H7 (cell line): ENCODE measurements around the gene CHAT. TPM values are rescaled to one million over a fixed set of nuclear protein-coding genes. Genes with fewer than 3 reads are reported as not detected.

Experiments
- DNase-seq: peaks from one replicate; pipeline ENCODE4 v3.0.0; 2012
- H3K27me3 ChIP-seq: 2 replicates; pipeline ENCODE4 v1.6.0; 2011; ENCODE audit warnings: mild to moderate bottlenecking, low read length; ENCODE audit not compliant: control insufficient read depth, insufficient read depth
- H3K36me3 ChIP-seq: replicated peaks from 2 replicates; pipeline ENCODE4 v1.5.1; 2011; ENCODE audit warnings: low read length; ENCODE audit not compliant: control insufficient read depth, insufficient read depth
- H3K4me3 ChIP-seq: 2 replicates; pipeline ENCODE4 v1.5.1; 2011; ENCODE audit warnings: low read depth, mild to moderate bottlenecking, control low read depth, low read length, moderate library complexity; ENCODE audit not compliant: insufficient read depth
- total RNA-seq: library from RNA; depleted of rRNA; stranded (reverse); fragments of >200 nt; shearing (Covaris generic); gene quantifications from 2 replicates; pipeline ENCODE4 v1.2.3, GENCODE V29; 2014

CHAT gene
- total RNA-seq, 1 experiment from 2014 or later = not detected

DNA sequence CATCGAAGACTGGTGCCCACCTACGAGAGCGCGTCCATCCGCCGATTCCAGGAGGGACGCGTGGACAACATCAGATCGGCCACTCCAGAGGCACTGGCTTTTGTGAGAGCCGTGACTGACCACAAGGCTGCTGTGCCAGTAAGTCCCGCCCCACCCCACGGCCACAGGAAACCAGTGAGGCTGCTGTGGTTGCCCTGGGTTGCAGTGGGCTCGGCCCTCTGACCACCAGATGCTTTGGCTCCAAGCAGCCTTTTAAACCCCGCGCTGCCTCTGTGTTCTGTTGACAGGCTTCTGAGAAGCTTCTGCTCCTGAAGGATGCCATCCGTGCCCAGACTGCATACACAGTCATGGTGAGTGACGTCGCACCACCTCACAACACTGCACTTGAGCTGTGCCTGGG, 41.3 kb downstream of the CHAT start:
- Histone ChIP-seq H3K4me3 (no peak overlapping the region), H3K36me3 (no peaks in the 10 kb centered on the region), H3K27me3 (no peaks in the 10 kb centered on the region; the same call in 1 of the 2 replicates)
- DNase-seq = peak; percentile 18

DNA sequence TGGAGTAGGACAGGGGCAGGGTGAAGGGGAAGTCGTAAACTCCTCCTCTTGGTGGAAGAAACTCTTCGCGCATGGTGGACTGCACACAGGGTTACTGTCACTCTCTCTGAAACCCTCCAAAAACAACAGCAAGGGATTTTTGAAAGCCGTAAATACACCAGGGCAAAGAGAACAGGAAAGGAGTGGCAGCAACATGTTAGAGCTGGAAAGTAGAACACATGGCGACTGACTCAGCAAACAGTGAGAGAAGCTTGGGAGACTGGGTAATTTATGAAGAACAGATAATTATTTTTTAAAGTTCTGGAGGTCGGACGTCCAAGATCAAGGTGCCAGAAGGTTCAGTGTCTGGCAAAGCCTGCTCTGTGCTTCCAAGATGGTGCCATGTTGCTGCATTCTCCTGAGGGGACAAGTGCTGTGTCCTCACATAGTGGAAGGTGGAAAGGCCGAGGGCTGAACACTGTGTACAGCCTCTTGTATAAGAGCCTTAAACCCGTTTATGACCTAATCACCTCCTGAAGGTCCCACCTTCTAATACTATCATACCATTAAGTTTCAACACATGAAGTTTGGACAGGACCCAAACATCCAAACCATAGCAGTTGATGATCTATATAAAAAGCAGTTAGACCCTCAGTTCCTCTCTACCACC, 43.1 kb downstream of the CHAT start:
- Histone ChIP-seq H3K27me3 (peaks cover 6% of the 10 kb centered on the region), H3K4me3 (no peak overlapping the region), H3K36me3 (no peaks in the 10 kb centered on the region)
- no peak for DNase-seq

DNA sequence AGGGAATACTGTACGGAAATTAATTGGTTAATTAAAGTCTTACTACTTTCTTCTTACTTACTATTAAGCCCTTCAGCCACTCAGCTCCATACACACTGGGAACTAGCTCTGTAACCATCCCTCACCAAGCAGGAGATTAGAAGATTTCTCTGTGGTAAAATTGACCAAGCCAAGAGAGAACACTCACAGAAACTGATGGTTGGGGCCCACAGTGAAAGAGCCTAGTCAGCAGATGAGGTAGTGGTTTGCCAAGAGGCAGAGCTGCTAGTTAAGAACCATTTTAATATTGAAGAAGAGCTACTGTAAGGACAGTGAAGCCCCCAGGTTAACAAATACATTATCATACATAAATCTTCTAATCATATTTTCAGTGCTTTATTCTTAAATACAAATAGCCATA, 43.8 kb downstream of the CHAT start:
- H3K4me3 ChIP-seq = no peak overlapping the region
- no peaks in the 10 kb centered on the region for H3K36me3 ChIP-seq
- peaks cover 9% of the 10 kb centered on the region for H3K27me3 ChIP-seq
- DNase-seq = no peak

DNA sequence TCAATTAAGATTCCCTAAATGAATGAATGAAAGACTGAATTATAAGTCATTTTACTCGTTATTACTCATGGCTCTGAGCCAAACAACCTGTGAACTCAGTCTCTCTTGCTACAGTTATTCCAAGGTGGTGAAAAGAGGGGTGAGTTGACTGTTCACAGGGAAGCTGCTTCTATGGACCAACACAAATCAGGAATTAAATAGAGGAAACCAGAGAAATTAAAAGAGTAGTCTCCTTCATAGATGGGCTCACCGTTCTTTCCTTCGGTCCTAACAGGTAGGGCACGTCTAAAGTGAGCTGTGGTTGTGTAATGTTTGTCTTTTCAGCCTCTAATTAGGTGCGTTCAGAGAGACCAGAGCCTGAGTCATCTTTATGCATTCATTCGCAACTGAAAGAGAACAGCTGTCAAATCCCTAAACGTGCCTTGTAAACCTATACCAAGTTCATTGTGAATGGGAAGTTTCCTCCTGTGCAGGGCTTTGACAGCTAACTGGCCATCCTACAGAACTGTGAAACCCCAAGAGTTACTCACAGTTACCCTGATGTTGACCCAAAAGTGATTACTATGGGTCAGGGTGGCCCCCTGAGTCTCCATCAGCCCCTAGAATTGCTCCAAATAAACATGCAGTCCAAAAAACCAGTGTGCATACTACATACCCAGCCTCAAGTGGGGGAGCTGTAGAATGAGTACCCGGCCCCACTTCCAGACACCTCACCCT, 47.5 kb downstream of the CHAT start:
- Histone ChIP-seq H3K36me3 (no peaks in the 10 kb centered on the region), H3K4me3 (no peak overlapping the region), H3K27me3 (peaks cover 9% of the 10 kb centered on the region)
- peak; percentile 21 for DNase-seq

DNA sequence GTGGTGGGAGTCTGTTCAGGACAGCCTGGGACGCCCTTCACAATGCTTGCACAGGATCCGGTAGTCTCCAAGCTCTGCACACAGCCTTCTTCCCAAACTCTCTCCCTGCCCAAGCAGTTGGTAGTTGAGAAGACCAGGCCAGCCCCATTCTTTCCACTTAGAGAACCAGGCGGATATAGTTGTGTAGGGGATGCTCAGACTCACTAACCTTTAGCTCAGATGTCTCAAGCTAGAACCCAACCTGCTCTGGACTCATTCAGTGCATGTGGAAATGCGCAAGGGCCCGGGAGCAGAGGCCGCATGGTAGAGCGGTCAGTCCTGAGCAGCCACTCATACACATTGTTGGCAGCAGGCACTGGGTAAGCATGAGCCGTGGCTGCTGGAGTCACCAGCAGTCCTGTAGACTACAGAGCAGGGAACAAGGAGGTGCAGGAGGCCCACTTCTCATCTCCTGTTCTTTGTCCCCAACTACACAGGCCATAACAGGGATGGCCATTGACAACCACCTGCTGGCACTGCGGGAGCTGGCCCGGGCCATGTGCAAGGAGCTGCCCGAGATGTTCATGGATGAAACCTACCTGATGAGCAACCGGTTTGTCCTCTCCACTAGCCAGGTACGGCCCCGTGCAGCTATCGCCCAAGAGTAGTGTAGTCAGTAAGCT, 48.5 kb downstream of the CHAT start:
- DNase-seq = no peak
- Histone ChIP-seq H3K36me3 (no peaks in the 10 kb centered on the region), H3K27me3 (peaks cover 9% of the 10 kb centered on the region), H3K4me3 (no peak overlapping the region)

DNA sequence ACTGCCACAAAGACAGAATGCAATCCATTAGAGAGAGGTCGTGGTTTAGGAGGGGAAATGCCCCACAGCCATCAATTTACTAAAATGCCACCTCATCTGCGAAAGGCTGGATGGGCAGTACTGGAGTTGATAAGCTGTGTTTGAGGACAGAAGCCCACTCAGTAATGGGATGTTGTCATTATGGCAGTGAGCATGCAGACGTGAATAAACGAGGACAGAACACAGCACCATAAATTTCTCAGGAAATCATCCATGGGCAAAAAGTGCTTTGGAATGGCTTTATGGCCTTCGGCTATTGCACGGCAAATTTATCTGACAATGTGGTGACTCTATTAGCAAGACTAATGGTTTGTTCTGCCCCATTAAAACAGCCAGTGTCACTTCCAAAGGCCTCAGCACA, 49.8 kb downstream of the CHAT start:
- no peak overlapping the region for H3K4me3 ChIP-seq
- peak; percentile 5 for DNase-seq

DNA sequence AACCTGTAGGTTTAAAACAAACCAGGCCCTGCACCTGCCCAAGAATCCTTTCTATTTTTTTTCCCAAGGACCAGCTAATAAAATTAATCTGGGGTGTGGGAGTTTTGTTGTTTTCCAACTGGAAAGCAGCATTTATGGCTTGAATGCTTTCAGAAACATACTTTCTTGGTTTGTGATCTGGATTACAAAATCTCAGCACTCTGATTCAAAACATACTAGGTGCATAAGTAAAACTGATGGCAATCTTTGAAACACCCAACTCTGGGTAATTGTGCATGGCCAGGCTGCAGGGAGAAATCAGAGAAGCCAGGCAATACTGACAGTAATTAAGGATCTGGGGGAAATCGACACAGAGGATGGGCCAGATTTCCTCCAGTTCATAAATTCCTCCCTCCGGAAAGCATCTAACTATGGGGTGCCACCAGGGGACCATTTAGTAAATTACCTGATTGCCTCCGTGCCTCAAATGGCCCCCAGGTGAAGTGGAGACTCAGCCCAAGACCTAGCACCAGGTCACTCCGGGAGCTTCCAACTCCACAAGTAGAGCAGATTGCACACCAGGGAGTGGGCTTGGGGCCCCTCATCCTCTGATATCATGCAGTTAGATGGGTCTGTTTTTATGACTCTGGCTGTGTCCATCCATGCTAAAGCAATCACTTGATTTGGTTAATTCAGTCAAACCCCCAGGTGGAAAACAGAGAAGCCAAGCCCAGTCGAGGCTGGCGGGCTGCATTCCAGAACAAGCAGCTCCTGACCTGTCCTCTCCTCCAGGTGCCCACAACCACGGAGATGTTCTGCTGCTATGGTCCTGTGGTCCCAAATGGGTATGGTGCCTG, 50.4 kb downstream of the CHAT start:
- peak; percentile 17 for DNase-seq
- peaks cover 13% of the 10 kb centered on the region for H3K27me3 ChIP-seq
- no peaks in the 10 kb centered on the region for H3K36me3 ChIP-seq
- no peak overlapping the region for H3K4me3 ChIP-seq

More for the DNA sequence above, 49.8 kb downstream of the CHAT start:
- no peaks in the 10 kb centered on the region for H3K36me3 ChIP-seq
- peaks cover 9% of the 10 kb centered on the region for H3K27me3 ChIP-seq

DNA sequence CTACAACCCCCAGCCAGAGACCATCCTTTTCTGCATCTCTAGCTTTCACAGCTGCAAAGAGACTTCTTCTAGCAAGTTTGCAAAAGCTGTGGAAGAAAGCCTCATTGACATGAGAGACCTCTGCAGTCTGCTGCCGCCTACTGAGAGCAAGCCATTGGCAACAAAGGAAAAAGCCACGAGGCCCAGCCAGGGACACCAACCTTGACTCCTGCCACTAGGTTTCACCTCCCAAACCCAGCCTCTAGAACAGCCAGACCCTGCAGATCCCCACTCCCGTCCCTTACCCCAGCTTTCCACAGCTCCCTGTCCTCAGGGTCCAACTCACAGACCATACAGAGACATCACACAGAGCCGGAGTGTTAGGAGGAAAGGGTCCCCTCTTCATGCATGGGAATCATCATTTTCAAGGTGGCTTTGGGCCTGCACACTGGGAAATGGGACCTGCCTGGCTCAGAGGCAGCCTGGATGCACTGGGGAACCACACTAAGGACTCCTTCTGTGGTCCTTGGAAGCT, 51.1 kb downstream of the CHAT start:
- no peak overlapping the region for H3K4me3 ChIP-seq
- peak; percentile 8 for DNase-seq
- peaks cover 13% of the 10 kb centered on the region for H3K27me3 ChIP-seq
- H3K36me3 ChIP-seq = no peaks in the 10 kb centered on the region

DNA sequence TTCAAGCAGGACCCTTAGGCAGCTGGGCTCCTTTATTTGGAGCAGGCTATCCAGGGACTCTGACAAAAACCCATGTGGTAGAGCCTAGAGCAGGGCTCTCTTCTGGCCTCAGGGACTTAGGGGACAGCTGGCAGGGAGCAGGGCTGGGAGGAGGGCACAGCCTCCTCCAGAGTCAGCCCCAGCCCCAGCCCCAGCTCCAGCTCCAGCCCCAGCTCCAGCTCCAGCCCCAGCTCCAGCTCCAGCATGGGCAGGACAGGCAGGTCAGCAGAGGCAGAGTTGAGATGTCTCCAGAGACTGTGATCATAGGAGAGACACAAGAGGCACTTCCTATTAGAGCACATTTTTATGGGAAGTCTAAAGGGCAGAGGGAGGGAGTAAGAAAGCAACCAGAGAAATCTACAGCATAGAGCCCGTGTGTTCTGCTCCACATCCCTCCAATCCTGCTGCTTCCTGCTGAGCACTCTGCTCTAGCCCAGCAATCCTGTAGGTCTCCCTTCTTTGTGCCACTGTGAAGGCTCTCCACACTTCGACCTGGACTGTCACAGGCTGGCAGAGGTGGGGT, 52.3 kb downstream of the CHAT start:
- Histone ChIP-seq H3K4me3 (no peak overlapping the region), H3K27me3 (peaks cover 8% of the 10 kb centered on the region), H3K36me3 (no peaks in the 10 kb centered on the region)
- peak; percentile 10 for DNase-seq

DNA sequence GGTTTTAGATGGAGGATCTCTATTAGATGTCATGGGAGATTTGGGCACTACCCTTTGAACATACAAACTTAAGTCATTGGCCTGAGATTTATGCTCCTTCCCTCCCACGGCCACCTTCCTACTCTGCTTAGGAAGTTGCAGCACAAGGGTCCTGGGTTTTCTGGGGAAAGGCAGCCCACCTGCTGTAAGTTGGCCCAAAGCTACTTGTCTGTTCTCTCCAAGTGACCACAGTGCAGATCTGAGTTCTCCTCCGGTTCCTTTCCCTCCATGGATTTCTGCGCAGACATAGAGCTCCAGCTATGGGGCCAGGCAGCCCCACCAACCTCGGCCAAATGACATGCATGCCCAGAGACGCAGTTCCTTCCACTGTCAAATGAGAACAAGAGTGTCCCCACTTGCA, 52.8 kb downstream of the CHAT start:
- H3K27me3 ChIP-seq = peaks cover 8% of the 10 kb centered on the region
- no peak overlapping the region for H3K4me3 ChIP-seq
- H3K36me3 ChIP-seq = no peaks in the 10 kb centered on the region
- no peak for DNase-seq

DNA sequence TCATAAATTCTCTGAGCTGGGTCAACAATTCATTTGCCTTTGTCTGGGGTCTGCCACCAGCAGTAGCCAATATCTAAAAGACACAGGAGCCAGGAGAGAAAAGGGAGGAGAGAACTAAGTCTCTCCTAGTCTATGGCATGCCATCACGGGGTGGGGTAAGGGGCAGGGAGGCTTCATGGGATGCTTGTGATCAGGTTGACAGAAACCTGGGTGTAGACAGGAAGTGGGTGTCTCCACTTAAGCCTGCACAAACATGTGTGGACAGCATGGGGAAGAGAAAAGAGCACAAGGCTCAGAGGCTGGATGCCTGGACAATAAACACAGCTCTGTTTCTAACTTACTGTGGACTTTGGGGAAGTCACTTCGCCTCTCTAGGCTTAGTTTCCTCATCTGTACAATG, 54.2 kb downstream of the CHAT start:
- H3K4me3 ChIP-seq = no peak overlapping the region
- no peak for DNase-seq
- H3K27me3 ChIP-seq = peaks cover 4% of the 10 kb centered on the region
- no peaks in the 10 kb centered on the region for H3K36me3 ChIP-seq

DNA sequence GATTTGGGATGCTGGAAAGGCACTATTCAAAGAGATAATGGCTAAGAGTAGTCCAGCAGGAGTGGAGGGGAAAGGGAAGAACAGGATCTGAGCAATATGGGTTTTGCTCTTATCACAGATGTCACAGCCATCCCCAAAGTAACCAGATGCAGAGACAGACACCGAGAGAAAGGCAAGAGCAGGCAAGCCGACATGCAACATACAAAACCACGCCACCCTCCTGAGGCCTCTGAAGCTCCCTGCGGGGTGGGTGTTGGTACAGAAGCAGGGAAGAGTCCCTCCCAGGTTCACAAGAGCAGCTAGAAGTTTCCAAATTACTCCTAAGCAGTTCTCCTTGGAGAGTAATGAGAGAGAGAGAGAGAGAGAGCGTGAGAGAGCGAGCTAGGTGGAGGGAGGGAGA, 54.8 kb downstream of the CHAT start:
- Histone ChIP-seq H3K36me3 (no peaks in the 10 kb centered on the region), H3K27me3 (peaks cover 4% of the 10 kb centered on the region), H3K4me3 (no peak overlapping the region)
- DNase-seq = no peak

DNA sequence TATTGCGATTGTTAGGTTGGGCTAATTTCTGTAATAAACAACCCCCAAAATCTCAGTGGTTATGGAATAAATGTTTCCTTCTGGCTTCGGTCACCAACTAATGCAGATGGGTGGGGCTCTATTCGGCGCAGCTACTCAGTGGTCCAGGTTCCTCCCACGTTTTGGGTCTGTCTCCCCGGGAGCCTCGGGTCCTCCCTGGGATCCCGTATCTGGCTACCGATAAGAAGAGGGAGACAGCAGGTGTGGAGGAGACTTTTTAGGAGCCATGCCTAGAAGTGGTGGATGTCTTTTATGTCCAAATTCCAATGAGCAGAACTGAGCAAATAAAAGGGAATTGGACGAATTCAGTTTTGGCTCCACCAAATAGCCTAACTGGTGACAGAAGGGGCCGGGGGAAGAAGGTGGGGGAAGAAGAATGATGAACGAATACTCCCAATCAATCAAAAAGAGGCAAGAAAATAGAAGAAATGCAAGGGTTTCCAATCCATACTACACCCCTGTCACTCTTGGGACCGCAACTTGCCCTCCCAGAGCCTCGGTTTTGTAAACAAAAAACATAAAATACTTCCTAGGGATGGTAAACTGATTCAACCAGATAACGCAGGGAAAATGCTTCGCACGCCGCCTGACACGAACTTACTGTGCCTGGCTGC, 65.1 kb downstream of the CHAT start:
- peaks cover 35% of the 10 kb centered on the region for H3K27me3 ChIP-seq
- no peaks in the 10 kb centered on the region for H3K36me3 ChIP-seq
- peak overlapping the region; percentile 43 for H3K4me3 ChIP-seq
- DNase-seq = no peak
